Sigmoid colon (tissue), 7 donors: Measurements from ENCODE around the gene PPM1M. TPM values are rescaled to one million over a fixed set of nuclear protein-coding genes. Genes with fewer than 3 reads are reported as not detected.

Source experiments
- DNase-seq: peaks from one replicate; pipeline ENCODE4 v3.0.0-alpha.2; 2019
- H3K27ac ChIP-seq, 4 donors: fragments of 200-600 bp; sonication (generic); one replicate each; pipeline ENCODE4 v1.5.1; 2016 to 2019; ENCODE audit warnings: mild to moderate bottlenecking in 1 of 4
- H3K27me3 ChIP-seq, 3 donors: fragments of 200-600 bp; sonication (generic); one replicate each; pipeline ENCODE4 v1.5.1; 2019; ENCODE audit warnings: mild to moderate bottlenecking in 1 of 3
- H3K36me3 ChIP-seq, 4 donors: fragments of 200-600 bp; sonication (generic); one replicate each; pipeline ENCODE4 v1.5.1; 2016 to 2019
- H3K4me1 ChIP-seq, 4 donors: fragments of 200-600 bp; sonication (generic); one replicate each; pipeline ENCODE4 v1.5.1; 2017 to 2019
- H3K4me3 ChIP-seq, 4 donors: fragments of 200-600 bp; sonication (generic); one replicate each; pipeline ENCODE4 v1.5.1; 2017 to 2019; ENCODE audit warnings: mild to moderate bottlenecking in 2 of 4, moderate library complexity in 1 of 4
- H3K9me3 ChIP-seq, 4 donors: fragments of 200-600 bp in 3 of 4; sonication (generic) in 3 of 4; one replicate each; pipeline versions ENCODE4 v1.5.1 to v1.6.1; 2013 to 2019
- EP300 ChIP-seq, 4 donors: sonication (generic); formaldehyde crosslinking; IDR thresholded peaks; one replicate each; pipeline ENCODE4 v1.6.1; 2017; ENCODE audit warnings: antibody characterized with exemption in 4 of 4
- POLR2A ChIP-seq, 2 donors: fragments of 450-650 bp; IDR thresholded peaks; one replicate each; pipeline ENCODE4 v1.6.1; 2016; ENCODE audit warnings: antibody characterized with exemption in 2 of 2, mild to moderate bottlenecking in 2 of 2, moderate library complexity in 2 of 2
- POLR2AphosphoS5 ChIP-seq, 4 donors: sonication (generic); formaldehyde crosslinking; IDR thresholded peaks; one replicate each; pipeline ENCODE4 v1.6.1; 2017; ENCODE audit warnings: antibody characterized with exemption in 4 of 4
- WGBS, 2 donors: extraction: QIAGEN DNeasy Blood & Tissue Kit; methylation state at CpG; one replicate each; pipeline ENCODE4 v1.1.7; 2013; 5-methylcytosine and 5-hydroxymethylcytosine counted together
- intact Hi-C: fragments of 100-400 bp; cut with DNase I; formaldehyde crosslinking; loops from one replicate; pipeline ENCODE4 v1.15.1; 2023
- polyA plus RNA-seq, 3 donors: library from polyadenylated mRNA; stranded (reverse); fragments of 200-250 nt; gene quantifications; one replicate each; pipeline ENCODE4 v1.2.3, GENCODE V29; 2013
- total RNA-seq, 4 donors: library from RNA; depleted of rRNA; stranded (reverse); fragments of >200 nt; gene quantifications; one replicate each; pipeline ENCODE4 v1.1.0, GENCODE V29; 2016
- TF ChIP-seq, protein P1 (sequence below), 4 experiments: fragments of 450-650 bp in 3 of 4; fragments of 200-600 bp in 1 of 4; IDR thresholded peaks; one replicate each; pipeline ENCODE4 v1.5.1; 2016 to 2019; ENCODE audit warnings: antibody characterized with exemption in 4 of 4, mild to moderate bottlenecking in 3 of 4, moderate library complexity in 2 of 4
- donor health status: healthy with polysubstance abuse.
- donor health status: Bipolar disorder and iron deficiency.
- donor health status: healthy.

The PPM1M gene
- total and polyA plus RNA-seq, 7 donors: 5.8 to 28.2 (median 21.7) TPM

DNA sequence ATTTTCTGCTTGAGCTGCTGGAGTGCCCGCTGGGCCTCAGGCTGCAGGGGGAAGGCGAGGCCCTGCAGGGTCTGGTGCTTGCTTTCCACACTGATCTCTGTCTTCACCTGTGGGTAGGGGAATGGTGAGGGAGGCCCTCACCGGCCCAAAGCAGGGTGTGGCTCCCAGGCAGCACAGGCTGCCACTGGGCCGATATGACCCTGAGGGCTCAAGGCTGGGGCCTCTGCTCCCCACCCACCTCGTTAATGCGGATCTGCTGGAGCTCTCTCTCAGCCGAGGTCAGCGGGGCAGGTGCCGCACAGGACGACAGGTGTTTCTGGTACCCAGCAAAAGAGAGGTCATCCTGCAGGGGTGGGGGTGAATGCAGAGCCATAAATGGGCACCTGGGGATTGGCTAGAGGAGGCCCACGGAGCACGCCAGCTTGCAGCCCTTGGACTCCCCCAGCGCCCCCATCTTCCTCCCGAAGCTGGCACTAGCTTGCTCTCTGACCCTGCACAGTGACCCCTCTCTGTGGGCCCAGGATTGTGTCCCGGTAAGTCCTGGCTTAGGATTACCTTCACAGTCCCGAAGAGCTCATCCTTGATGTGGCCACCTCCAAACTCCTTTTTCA lies 14.6 kb upstream of the PPM1M start:
- no peaks in the 10 kb centered on the region for H3K27me3 ChIP-seq
- H3K4me3 ChIP-seq: no peak overlapping the region
- peaks cover 26 to 74% (median 42%) of the 10 kb centered on the region in 4 donors for H3K36me3 ChIP-seq
- WGBS, 2 donors: 86 to 89% methylated on average over 16 of the region's 16 CpGs
- H3K27ac ChIP-seq: no peak overlapping the region
- H3K9me3 ChIP-seq: no peaks in the 10 kb centered on the region
- intact Hi-C loops: loop anchor here (1.0 kb wide), 1 partner anchor 108 kb away; no protein-coding TSS in a partner anchor
- TF ChIP-seq, protein P1, sequence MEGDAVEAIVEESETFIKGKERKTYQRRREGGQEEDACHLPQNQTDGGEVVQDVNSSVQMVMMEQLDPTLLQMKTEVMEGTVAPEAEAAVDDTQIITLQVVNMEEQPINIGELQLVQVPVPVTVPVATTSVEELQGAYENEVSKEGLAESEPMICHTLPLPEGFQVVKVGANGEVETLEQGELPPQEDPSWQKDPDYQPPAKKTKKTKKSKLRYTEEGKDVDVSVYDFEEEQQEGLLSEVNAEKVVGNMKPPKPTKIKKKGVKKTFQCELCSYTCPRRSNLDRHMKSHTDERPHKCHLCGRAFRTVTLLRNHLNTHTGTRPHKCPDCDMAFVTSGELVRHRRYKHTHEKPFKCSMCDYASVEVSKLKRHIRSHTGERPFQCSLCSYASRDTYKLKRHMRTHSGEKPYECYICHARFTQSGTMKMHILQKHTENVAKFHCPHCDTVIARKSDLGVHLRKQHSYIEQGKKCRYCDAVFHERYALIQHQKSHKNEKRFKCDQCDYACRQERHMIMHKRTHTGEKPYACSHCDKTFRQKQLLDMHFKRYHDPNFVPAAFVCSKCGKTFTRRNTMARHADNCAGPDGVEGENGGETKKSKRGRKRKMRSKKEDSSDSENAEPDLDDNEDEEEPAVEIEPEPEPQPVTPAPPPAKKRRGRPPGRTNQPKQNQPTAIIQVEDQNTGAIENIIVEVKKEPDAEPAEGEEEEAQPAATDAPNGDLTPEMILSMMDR (IDR thresholded peaks at IDR 0.05): no peak
- TF ChIP-seq POLR2AphosphoS5 (IDR thresholded peaks at IDR 0.05): no peak
- TF ChIP-seq EP300 (IDR thresholded peaks at IDR 0.05): no peak
- no peak for TF ChIP-seq POLR2A (IDR thresholded peaks at IDR 0.05)
- DNase-seq: no peak
- H3K4me1 ChIP-seq: peaks cover 0 to 43% (median 28%) of the 10 kb centered on the region in 4 donors

DNA sequence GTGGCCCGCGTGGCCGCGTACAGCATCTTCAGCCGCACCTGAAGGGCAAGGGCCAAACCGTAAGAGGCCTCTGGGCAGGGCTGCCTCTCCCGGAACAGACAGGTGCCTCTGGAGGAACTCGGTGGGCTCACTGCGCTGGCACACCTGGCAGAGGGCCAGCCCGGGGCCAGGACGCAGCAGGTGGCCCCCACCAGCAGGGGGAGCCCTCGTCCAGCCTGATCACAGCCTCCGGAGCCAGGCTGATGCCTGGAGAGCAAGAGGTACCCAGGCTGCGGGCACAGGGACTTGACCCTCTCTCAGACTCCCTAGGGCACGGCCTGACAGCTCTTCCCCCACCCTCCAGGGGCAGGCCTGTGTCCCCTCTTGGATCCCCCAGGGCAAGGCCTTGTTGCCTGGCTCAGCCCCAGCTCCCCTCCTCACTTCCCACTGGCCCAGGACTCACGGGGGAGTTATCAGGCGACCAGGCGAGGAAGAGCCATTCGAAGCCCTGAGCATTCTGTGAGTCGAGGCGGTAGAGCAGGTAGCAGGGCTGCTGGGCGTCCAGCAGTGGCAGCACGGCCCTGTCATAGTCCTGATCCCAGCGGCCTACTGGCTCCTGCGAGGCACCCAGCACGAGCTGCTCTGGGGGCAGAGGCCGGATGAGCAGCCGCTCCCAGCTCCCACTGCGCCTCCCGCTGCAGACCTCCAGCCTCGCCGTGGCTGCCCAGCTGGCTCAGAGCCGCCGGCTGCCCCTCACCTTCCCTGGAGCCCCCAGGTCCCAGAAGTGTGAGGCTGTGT lies 13.9 kb upstream of the PPM1M start:
- no peak overlapping the region for H3K27ac ChIP-seq
- H3K36me3 ChIP-seq: peaks cover 26 to 74% (median 42%) of the 10 kb centered on the region in 4 donors
- intact Hi-C loops: loop anchor here (1.0 kb wide), 1 partner anchor 108 kb away; no protein-coding TSS in a partner anchor
- TF ChIP-seq, protein P1 (IDR thresholded peaks at IDR 0.05): peak; percentile 80 to 91 (median 84)
- TF ChIP-seq POLR2A (IDR thresholded peaks at IDR 0.05): no peak
- peak in 3 of 4 donors; percentile 8 to 59 (median 36) for TF ChIP-seq POLR2AphosphoS5 (IDR thresholded peaks at IDR 0.05)
- H3K9me3 ChIP-seq: no peaks in the 10 kb centered on the region
- peaks cover 0 to 50% (median 35%) of the 10 kb centered on the region in 4 donors for H3K4me1 ChIP-seq
- H3K4me3 ChIP-seq: no peak overlapping the region
- no peaks in the 10 kb centered on the region for H3K27me3 ChIP-seq
- no peak for DNase-seq
- WGBS, 2 donors: 61 to 67% methylated on average over 34 of the region's 34 CpGs

DNA sequence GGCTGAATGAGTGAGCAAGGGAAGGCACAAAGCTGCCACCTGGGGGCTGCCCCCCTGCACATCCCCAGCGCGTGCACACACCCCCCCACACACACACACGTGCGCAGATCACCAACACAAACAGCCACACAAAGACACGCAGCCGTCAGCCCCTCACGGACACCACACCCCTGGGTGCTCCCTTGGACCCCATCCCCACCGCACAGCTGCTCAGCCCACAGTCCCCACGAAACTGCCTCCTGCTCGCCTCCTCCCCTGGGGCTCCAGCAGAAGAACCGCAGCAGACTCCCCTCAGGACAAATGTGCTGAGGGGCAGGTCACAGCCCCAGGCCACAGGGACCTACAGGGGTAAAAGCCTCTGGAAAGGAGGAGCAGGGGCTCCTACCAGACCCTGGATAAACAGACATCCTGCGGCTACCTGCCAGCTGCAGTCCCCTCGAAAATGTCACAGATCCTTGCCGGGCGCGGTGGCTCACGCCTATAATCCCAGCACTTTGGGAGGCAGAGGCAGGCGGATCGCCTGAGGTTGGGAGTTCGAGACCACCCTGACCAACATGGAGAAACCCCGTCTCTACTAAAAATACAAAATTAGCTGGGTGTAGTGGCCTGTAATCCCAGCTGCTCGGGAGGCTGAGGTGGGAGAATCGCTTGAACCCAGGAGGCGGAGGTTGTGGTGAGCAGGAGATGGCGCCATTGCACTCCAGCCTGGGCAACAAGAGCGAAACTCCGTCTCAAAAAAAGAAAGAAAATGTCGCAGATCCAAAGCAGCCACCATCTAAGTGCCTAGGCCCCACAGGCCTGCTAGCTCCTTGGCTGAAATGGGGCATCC lies 13.1 kb upstream of the PPM1M start:
- WGBS, 2 donors: 82 to 92% methylated on average over 28 of the region's 28 CpGs
- TF ChIP-seq, protein P1 (IDR thresholded peaks at IDR 0.05): no peak
- TF ChIP-seq POLR2AphosphoS5 (IDR thresholded peaks at IDR 0.05) (no peak), POLR2A (IDR thresholded peaks at IDR 0.05) (no peak), EP300 (IDR thresholded peaks at IDR 0.05) (no peak)
- no peak overlapping the region for H3K27ac ChIP-seq
- no peak for DNase-seq
- no peaks in the 10 kb centered on the region for H3K9me3 ChIP-seq
- no peak overlapping the region for H3K4me3 ChIP-seq
- peaks cover 26 to 69% (median 42%) of the 10 kb centered on the region in 4 donors for H3K36me3 ChIP-seq
- intact Hi-C loops: no loop called here
- H3K4me1 ChIP-seq: peaks cover 0 to 58% (median 43%) of the 10 kb centered on the region in 4 donors
- no peaks in the 10 kb centered on the region for H3K27me3 ChIP-seq

DNA sequence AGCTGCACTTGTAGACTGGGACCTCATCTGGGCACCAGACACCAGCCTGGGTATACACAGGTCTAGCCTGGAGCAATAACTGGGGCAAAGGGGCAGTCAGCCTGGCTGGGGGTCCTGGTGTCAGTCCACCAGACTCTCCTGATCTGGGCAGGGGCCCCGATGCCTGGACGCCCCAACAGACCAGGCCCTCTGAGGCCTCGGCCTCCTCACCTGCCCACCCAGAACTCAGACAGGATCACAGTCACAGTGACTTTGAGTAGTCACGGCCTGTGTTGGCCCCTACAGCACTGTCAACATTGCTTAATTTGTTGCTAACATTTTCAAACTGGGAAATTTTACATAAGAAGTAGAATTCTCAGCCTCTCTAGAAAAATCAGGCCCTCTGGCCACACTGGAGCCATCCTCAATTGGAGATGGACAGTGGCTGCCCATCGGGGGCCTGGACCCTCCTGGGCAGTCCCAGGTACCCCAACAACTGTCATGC lies 12.4 kb upstream of the PPM1M start:
- Histone ChIP-seq H3K27ac (peak overlapping the region in 1 of 4 donors; percentile 21), H3K4me1 (peaks cover 0 to 65% (median 50%) of the 10 kb centered on the region in 4 donors), H3K9me3 (no peaks in the 10 kb centered on the region), H3K36me3 (peaks cover 26 to 63% (median 40%) of the 10 kb centered on the region in 4 donors), H3K4me3 (no peak overlapping the region), H3K27me3 (no peaks in the 10 kb centered on the region)
- 92 to 94% methylated on average over 5 of the region's 5 CpGs for WGBS, 2 donors
- intact Hi-C loops: no loop called here
- no peak for DNase-seq
- no peak for TF ChIP-seq EP300 (IDR thresholded peaks at IDR 0.05)
- no peak for TF ChIP-seq POLR2A (IDR thresholded peaks at IDR 0.05)
- TF ChIP-seq, protein P1 (IDR thresholded peaks at IDR 0.05): no peak
- no peak for TF ChIP-seq POLR2AphosphoS5 (IDR thresholded peaks at IDR 0.05)
